Gastrocnemius medialis (tissue), 4 donors: ENCODE results near the gene PHF23.

Source experiments
- CTCF ChIP-seq, 5 experiments: fragments of 450-650 bp in 3 of 5; fragments of 200-600 bp in 2 of 5; sonication (generic) in 2 of 5; IDR thresholded peaks in 4 of 5; conservative IDR thresholded peaks in 1 of 5; 1 replicate in 4 of 5; 2 replicates in 1 of 5; pipeline ENCODE4 v1.5.1; 2016 to 2019; ENCODE audit warnings: antibody characterized with exemption in 5 of 5, mild to moderate bottlenecking in 3 of 5, moderate library complexity in 3 of 5
- POLR2A ChIP-seq, 2 donors: fragments of 450-650 bp; IDR thresholded peaks; one replicate each; pipeline ENCODE4 v1.6.1; 2017; ENCODE audit warnings: antibody characterized with exemption in 2 of 2, mild to moderate bottlenecking in 2 of 2, moderate library complexity in 2 of 2

- TF ChIP-seq CTCF (IDR thresholded peaks at IDR 0.05 in 4 of 5, conservative IDR thresholded peaks at IDR 0.05 in 1 of 5) = no peak
- TF ChIP-seq POLR2A (IDR thresholded peaks at IDR 0.05) = no peak
Observed at GRCh38 chr17:7215652-7216180, 23.5 kb downstream of the PHF23 start.
